Endodermal cell (in vitro differentiated cells): ENCODE data around the gene MPC2. TPM values are rescaled to one million over a fixed set of nuclear protein-coding genes. Genes with fewer than 3 reads are reported as not detected.

Source experiments
- DNase-seq: peaks from one replicate; pipeline ENCODE4 v3.0.0-alpha.2; 2017
- H3K27ac ChIP-seq: 2 replicates; pipeline ENCODE4 v1.5.1; 2013; ENCODE audit warnings: mild to moderate bottlenecking, low read depth, low read length, moderate library complexity
- H3K27me3 ChIP-seq: 2 replicates; pipeline ENCODE4 v1.6.1; 2013; ENCODE audit warnings: mild to moderate bottlenecking, low read length, moderate library complexity; ENCODE audit not compliant: insufficient read depth, control insufficient read depth, poor library complexity, severe bottlenecking
- H3K36me3 ChIP-seq: 2 replicates; pipeline ENCODE4 v1.7.0; 2013; ENCODE audit warnings: mild to moderate bottlenecking, low read length, moderate library complexity; ENCODE audit not compliant: control insufficient read depth, insufficient read depth
- H3K4me1 ChIP-seq: one replicate; pipeline ENCODE4 v1.7.0; 2013; ENCODE audit warnings: low read length; ENCODE audit not compliant: control insufficient read depth, insufficient read depth
- H3K4me3 ChIP-seq: 2 replicates; pipeline ENCODE4 v1.5.1; 2013; ENCODE audit warnings: mild to moderate bottlenecking, low read length, moderate library complexity
- H3K9ac ChIP-seq: 2 replicates; pipeline ENCODE4 v1.6.1; 2013; ENCODE audit warnings: mild to moderate bottlenecking, low read length, moderate library complexity; ENCODE audit not compliant: poor library complexity, severe bottlenecking; ENCODE audit errors: extremely low read depth
- H3K9me3 ChIP-seq: 2 replicates; pipeline ENCODE4 v1.6.1; 2013; ENCODE audit warnings: mild to moderate bottlenecking, low read length, moderate library complexity; ENCODE audit not compliant: control insufficient read depth
- H3K27ac Mint-ChIP-seq: 2 replicates; pipeline ENCODE4 v1.8.0; 2020; ENCODE audit warnings: mixed read lengths
- H3K27me3 Mint-ChIP-seq: 2 replicates; pipeline ENCODE4 v1.8.0; 2021; ENCODE audit warnings: mild to moderate bottlenecking, mixed read lengths; ENCODE audit not compliant: insufficient read depth
- H3K36me3 Mint-ChIP-seq: 2 replicates; pipeline ENCODE4 v1.8.0; 2020; ENCODE audit warnings: low read depth, mixed read lengths
- H3K4me1 Mint-ChIP-seq: 2 replicates; pipeline ENCODE4 v1.8.0; 2020; ENCODE audit warnings: mixed read lengths
- H3K4me3 Mint-ChIP-seq: 2 replicates; pipeline ENCODE4 v1.8.0; 2020; ENCODE audit warnings: mild to moderate bottlenecking, moderate library complexity, mixed read lengths
- H3K9me3 Mint-ChIP-seq: 2 replicates; pipeline ENCODE4 v1.8.0; 2020; ENCODE audit warnings: mild to moderate bottlenecking, mixed read lengths
- WGBS, 2 experiments: methylation state at CpG; one replicate each; pipeline versions ENCODE4 v1.1.5 to v1.1.7; 2013; ENCODE audit warnings: missing lambda C conversion rate in 2 of 2, mixed read lengths in 1 of 2; ENCODE audit not compliant: insufficient coverage in 1 of 2, insufficient read length in 1 of 2; 5-methylcytosine and 5-hydroxymethylcytosine counted together
- total RNA-seq, 2 donors: library from RNA; stranded (reverse); fragmentation: NEBNext Ultra II Directional in 1 of 2; extraction: Animal tissue kit (Norgen Biotek cat#: 25700) in 1 of 2; gene quantifications; 2 replicates in 1 of 2; 3 replicates in 1 of 2; pipeline ENCODE4 v1.2.1, GENCODE V29; 2021
- TF ChIP-seq, protein P1 (sequence below): fragments of 200-600 bp; sonication (generic); conservative IDR thresholded peaks from 2 replicates; pipeline ENCODE4 v1.5.0; 2021; ENCODE audit warnings: antibody characterized with exemption, mild to moderate bottlenecking

MPC2 gene
- total RNA-seq, 2 donors from 2014 or later: 30.7 to 42.5 TPM

DNA sequence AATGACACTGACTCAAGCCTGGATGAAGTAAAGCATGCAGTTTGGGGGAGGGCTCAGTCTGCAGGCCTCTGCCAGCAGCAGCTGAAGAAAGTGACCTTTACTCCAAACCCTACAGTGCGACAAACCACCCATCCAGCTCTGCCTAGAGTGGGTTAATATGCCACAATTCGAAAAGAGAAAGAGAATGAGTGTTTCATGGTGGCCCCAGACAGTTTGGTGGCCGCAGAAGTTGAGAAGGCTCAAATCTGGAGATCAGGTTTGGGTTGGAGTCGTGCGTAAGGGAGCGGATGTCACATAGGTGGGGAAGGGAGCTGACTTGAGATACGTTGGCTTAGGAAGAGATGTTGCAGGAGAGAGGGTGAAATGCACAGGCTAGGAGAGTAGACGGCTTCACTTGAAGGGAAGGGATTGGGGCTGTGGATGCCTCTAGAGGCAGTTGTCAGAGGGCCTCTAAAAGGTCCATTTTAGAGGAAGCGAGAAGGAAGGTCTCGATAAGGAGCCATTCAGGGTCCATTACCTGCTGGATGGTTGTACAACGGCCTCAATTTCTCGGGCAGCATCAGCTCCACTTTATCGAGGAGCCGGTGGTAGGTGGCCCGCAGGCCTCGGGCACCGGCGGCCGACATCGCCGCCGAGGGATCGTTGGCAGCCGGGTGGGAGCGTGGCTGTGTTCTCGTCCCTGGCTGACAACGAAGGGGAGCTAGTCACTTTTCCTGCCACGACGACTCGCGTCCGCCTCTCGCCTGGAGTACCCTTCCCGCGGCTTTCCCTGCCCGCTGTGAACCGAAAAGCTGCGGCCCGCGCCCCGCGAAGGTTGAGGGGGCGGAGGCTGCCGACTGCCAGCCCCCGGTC is 1.4 kb downstream of the MPC2 start:
- peak overlapping the region; percentile 92 for H3K27ac Mint-ChIP-seq
- no peaks in the 10 kb centered on the region for H3K27me3 Mint-ChIP-seq
- H3K4me1 ChIP-seq: no peaks in the 10 kb centered on the region
- TF ChIP-seq, protein P1, sequence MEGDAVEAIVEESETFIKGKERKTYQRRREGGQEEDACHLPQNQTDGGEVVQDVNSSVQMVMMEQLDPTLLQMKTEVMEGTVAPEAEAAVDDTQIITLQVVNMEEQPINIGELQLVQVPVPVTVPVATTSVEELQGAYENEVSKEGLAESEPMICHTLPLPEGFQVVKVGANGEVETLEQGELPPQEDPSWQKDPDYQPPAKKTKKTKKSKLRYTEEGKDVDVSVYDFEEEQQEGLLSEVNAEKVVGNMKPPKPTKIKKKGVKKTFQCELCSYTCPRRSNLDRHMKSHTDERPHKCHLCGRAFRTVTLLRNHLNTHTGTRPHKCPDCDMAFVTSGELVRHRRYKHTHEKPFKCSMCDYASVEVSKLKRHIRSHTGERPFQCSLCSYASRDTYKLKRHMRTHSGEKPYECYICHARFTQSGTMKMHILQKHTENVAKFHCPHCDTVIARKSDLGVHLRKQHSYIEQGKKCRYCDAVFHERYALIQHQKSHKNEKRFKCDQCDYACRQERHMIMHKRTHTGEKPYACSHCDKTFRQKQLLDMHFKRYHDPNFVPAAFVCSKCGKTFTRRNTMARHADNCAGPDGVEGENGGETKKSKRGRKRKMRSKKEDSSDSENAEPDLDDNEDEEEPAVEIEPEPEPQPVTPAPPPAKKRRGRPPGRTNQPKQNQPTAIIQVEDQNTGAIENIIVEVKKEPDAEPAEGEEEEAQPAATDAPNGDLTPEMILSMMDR: no peak
- peak overlapping the region; percentile 96 for H3K4me3 Mint-ChIP-seq
- no peaks in the 10 kb centered on the region for H3K9me3 ChIP-seq
- WGBS, 2 experiments: 2% methylated on average over 24 to 45 of the region's 45 CpGs
- no peaks in the 10 kb centered on the region for H3K27me3 ChIP-seq
- H3K9me3 Mint-ChIP-seq: no peaks in the 10 kb centered on the region
- DNase-seq: peak; percentile 76
- peak overlapping the region; percentile 99 for H3K27ac ChIP-seq
- no peaks in the 10 kb centered on the region for H3K36me3 Mint-ChIP-seq
- H3K36me3 ChIP-seq: peaks cover 3% of the 10 kb centered on the region
- peak overlapping the region; percentile 94 for H3K4me3 ChIP-seq
- H3K9ac ChIP-seq: peak overlapping the region; percentile 93
- H3K4me1 Mint-ChIP-seq: peaks cover 26% of the 10 kb centered on the region

DNA sequence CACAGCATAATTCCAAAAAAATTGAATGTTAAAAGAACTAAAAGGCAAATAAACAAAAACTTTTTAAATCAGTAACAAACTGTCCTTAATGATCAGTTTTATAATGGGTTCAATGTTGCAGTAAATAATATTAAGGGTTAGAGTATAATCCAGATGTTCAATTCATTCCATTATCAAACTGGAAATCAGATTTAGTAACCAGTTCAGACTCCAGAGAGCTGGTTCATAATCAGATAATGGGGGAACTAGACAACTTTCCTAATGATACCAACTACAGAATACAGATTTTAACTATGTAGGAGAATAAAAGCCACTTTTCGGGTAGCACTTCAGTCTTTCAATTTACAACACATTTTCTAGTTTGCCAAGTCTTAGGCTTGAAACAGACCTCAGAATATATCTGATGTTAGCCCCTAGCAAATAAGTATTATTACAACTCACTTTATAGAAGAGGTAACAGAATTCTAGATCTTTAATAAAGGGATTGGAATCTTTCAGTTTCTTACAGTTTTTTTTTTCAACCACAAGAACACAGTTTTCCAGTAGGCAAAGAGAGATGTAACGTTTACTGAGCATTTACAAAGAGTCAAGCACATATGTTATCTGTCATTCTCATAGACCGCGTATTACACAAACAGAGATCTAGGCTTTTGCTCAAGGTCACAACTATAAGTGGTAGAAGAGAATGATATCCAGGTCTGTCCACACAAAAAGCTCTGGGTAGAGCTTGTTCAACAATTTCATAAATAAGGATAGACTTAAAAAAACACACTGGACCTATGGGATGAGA is 2.3 kb downstream of the MPC2 start:
- H3K4me3 Mint-ChIP-seq: peak overlapping the region; percentile 96

DNA sequence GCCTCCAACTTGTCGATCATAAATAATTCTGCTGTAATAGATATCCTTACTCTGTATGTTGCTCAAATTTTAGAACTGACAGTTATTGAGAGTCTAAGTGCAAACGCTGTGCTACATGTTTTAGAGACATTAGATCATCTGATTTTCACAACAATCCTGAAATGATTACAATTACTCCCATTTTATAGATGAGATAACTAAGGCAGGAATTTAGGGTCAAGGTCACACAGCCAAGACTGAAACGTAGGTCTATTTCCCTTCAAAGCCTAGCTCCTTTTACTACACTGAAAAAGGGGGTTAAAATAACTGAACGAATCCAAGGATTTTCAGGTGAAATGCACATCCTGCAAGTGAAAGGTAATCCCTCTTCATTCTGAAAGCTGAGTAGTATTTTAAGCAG is 3.1 kb downstream of the MPC2 start:
- Histone ChIP-seq H3K27me3 (no peaks in the 10 kb centered on the region), H3K9me3 (no peaks in the 10 kb centered on the region), H3K4me3 (peak overlapping the region; percentile 94), H3K27ac (no peak overlapping the region), H3K36me3 (no peaks in the 10 kb centered on the region), H3K9ac (no peak overlapping the region), H3K4me1 (no peaks in the 10 kb centered on the region)
- Mint-ChIP-seq H3K4me1 (peaks cover 29% of the 10 kb centered on the region), H3K9me3 (no peaks in the 10 kb centered on the region), H3K36me3 (no peaks in the 10 kb centered on the region), H3K27me3 (no peaks in the 10 kb centered on the region), H3K27ac (no peak overlapping the region), H3K4me3 (no peak overlapping the region)
- no peak for DNase-seq
- TF ChIP-seq, protein P1: no peak
- 85% methylated on average over 3 to 4 of the region's 4 CpGs for WGBS, 2 experiments

More for the DNA sequence above, 2.3 kb downstream of the MPC2 start:
- Histone ChIP-seq H3K4me1 (no peaks in the 10 kb centered on the region), H3K36me3 (no peaks in the 10 kb centered on the region), H3K9ac (peak overlapping the region; percentile 93), H3K9me3 (no peaks in the 10 kb centered on the region), H3K4me3 (peak overlapping the region; percentile 94), H3K27ac (no peak overlapping the region), H3K27me3 (no peaks in the 10 kb centered on the region)
- Mint-ChIP-seq H3K27me3 (no peaks in the 10 kb centered on the region), H3K4me1 (peaks cover 28% of the 10 kb centered on the region), H3K27ac (peak overlapping the region; percentile 92), H3K9me3 (no peaks in the 10 kb centered on the region), H3K36me3 (no peaks in the 10 kb centered on the region)
- TF ChIP-seq, protein P1: no peak
- WGBS, 2 experiments: 75 to 79% methylated on average over 3 to 4 of the region's 4 CpGs
- no peak for DNase-seq
